Upper lobe of left lung (tissue), 4 donors: ENCODE data around the gene BCL2A1.

Source experiments
- CTCF ChIP-seq, 6 experiments: fragments of 450-650 bp in 4 of 6; fragments of 200-600 bp in 2 of 6; sonication (generic) in 2 of 6; IDR thresholded peaks; one replicate each; pipeline ENCODE4 v1.5.1; 2016 to 2019; ENCODE audit warnings: antibody characterized with exemption in 6 of 6
- EP300 ChIP-seq, 4 donors: sonication (generic); formaldehyde crosslinking; IDR thresholded peaks; one replicate each; pipeline ENCODE4 v1.5.1; 2017; ENCODE audit warnings: antibody characterized with exemption in 4 of 4, control low read depth in 2 of 4
- POLR2A ChIP-seq, 4 donors: fragments of 450-650 bp; IDR thresholded peaks; one replicate each; pipeline ENCODE4 v1.5.1; 2016 to 2017; ENCODE audit warnings: antibody characterized with exemption in 4 of 4, mild to moderate bottlenecking in 2 of 4
- POLR2AphosphoS5 ChIP-seq, 2 donors: sonication (generic); formaldehyde crosslinking; IDR thresholded peaks; one replicate each; pipeline ENCODE4 v1.5.1; 2017; ENCODE audit warnings: antibody characterized with exemption in 2 of 2

- TF ChIP-seq CTCF (IDR thresholded peaks at IDR 0.05), result no peak
- TF ChIP-seq EP300 (IDR thresholded peaks at IDR 0.05), result no peak
- no peak for TF ChIP-seq POLR2A (IDR thresholded peaks at IDR 0.05)
- TF ChIP-seq POLR2AphosphoS5 (IDR thresholded peaks at IDR 0.05), result no peak
Measured at GRCh38 chr15:79969146-79969545, 1.9 kb downstream of the BCL2A1 start.
